Measurements from ENCODE around the gene FOXF2. TPM values are rescaled to one million over a fixed set of nuclear protein-coding genes. Genes with fewer than 3 reads are reported as not detected.

The FOXF2 gene
- total and polyA plus RNA-seq, 2 of the 13 experiments (the other 11 are each of a cell fraction or from before 2014, with no cell fraction given): not detected

GRCh38 chr6:1402868-1403267 lies 13.5 kb downstream of the FOXF2 start (continued):
- TF ChIP-seq ZNF670 (CRISPR knock-in tag; IDR thresholded peaks at IDR 0.05; ENCODE audit: borderline replicate concordance) (no peak), ZNF484 (CRISPR knock-in tag; IDR thresholded peaks at IDR 0.05; ENCODE audit: borderline replicate concordance, low read depth) (no peak), RBM22 (optimal IDR thresholded peaks at IDR 0.05; ENCODE audit: low read length) (no peak), U2AF2 (IDR thresholded peaks at IDR 0.05; ENCODE audit: low read depth, low read length) (no peak), ARID2 (CRISPR knock-in tag; IDR thresholded peaks at IDR 0.05; ENCODE audit: borderline replicate concordance) (no peak), ZNF614 (CRISPR knock-in tag; IDR thresholded peaks at IDR 0.05; ENCODE audit: borderline replicate concordance) (no peak), ELF1 (CRISPR knock-in tag; IDR thresholded peaks at IDR 0.05) (no peak)

GRCh38 chr6:1403851-1404712 lies 14.7 kb downstream of the FOXF2 start:
- no peak for TF ChIP-seq ATF5 (CRISPR knock-in tag; IDR thresholded peaks at IDR 0.05; ENCODE audit: low read depth)
- TF ChIP-seq ZNF333 (CRISPR knock-in tag; IDR thresholded peaks at IDR 0.05; ENCODE audit: borderline replicate concordance): no peak
- TF ChIP-seq SNRNP70 (IDR thresholded peaks at IDR 0.05; ENCODE audit: low read depth, low read length): no peak
- TF ChIP-seq ZNF83 (CRISPR knock-in tag; IDR thresholded peaks at IDR 0.05; ENCODE audit: borderline replicate concordance): no peak
- TF ChIP-seq POLR2G (IDR thresholded peaks at IDR 0.05; ENCODE audit: low read depth, low read length): no peak
- TF ChIP-seq ZNF777 (CRISPR knock-in tag; IDR thresholded peaks at IDR 0.05): no peak
- TF ChIP-seq ZBTB33 (CRISPR knock-in tag; IDR thresholded peaks at IDR 0.05): no peak
- TF ChIP-seq ZNF513 (CRISPR knock-in tag; conservative IDR thresholded peaks at IDR 0.05): no peak
- Histone ChIP-seq H3K4me3 (replicated peaks in 1 of 3; ENCODE audit: insufficient read depth in 1 of 3, low read depth in 2 of 3, low read length in 3 of 3) (no peak overlapping the region), H2AFZ (ENCODE audit: low read length) (no peak overlapping the region), H3K4me2 (ENCODE audit: low read depth, low read length) (no peak overlapping the region), H3K27ac (ENCODE audit: extremely low read length, insufficient read depth, low read length) (no peak overlapping the region), H4K20me1 (ENCODE audit: insufficient read depth, low read length) (no peaks in the 10 kb centered on the region), H3K4me1 (ENCODE audit: insufficient read depth, low read length) (no peaks in the 10 kb centered on the region), H3K36me3 (replicated peaks in 1 of 2; ENCODE audit: control insufficient read depth in 1 of 2, insufficient read depth in 2 of 2, low read length in 2 of 2) (no peaks in the 10 kb centered on the region), H3K27me3 (ENCODE audit: control insufficient read depth in 1 of 2, insufficient read depth in 2 of 2, low read length in 2 of 2) (peaks cover 20 to 95% of the 10 kb centered on the region in 2 experiments; a peak in 4 of 5 replicates), H3K9ac (ENCODE audit: insufficient read depth, low read depth, low read length) (no peak overlapping the region), H3K9me3 (ENCODE audit: low read length) (no peaks in the 10 kb centered on the region), H3K79me2 (ENCODE audit: insufficient read depth, low read length) (no peaks in the 10 kb centered on the region)
- WGBS (ENCODE audit: low lambda C conversion rate): 26% methylated on average over 11 of the region's 12 CpGs
- ChIA-PET POLR2A (no interaction called here), CTCF (ENCODE audit: low intra/inter-chr PET ratio, low total read pairs) (no interaction called here)
- no peak for FAIRE-seq
- intact Hi-C loops (cut with micrococcal nuclease; ENCODE audit: unreplicated experiment) (no loop called here), in situ Hi-C loops (cut with HindIII; ENCODE audit: extremely low pct_ligation_motif_present, low pct_unique_long_range_greater_than_20kb) (no loop called here)
- BruUV-seq (replicated peaks): no TSS peak
- ATAC-seq: no peak; the same call in 1 of the 3 replicates
- DNase-seq (ENCODE audit: low spot score): no peak

Data from HepG2 (cell line).